TTC549 (cell line): ENCODE data around the gene OTOGL.
"Not testable (repeated sequence)": the region's sequence is repeated elsewhere in the genome, so short reads cannot be mapped to it uniquely, and the experiment has no call there.

Source experiments
- FAIRE-seq: peaks from 2 replicates; lab custom pipeline; 2012; peaks lifted over from hg19 to GRCh38; lab: Jason Lieb, UNC

OTOGL gene

DNA sequence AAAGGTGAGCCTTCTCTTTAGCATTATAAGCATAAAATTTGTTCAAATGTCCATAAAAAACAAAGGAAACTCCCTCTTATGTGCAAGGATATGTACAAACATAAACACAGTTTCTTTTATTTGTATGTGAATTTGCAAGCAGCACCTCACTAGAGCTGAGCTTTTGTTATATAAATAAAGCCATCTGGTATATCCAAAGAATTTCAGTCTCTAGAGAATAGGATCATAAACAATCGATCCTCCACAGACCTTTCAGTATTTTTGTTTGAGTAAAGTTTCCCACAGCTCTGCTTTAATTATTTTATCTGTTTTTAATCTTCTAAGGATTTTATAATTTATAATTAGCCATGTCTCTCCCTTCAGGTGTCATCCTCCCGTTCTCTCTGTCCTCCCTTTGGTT is 89.2 kb downstream of the OTOGL start:
- FAIRE-seq: no peak

DNA sequence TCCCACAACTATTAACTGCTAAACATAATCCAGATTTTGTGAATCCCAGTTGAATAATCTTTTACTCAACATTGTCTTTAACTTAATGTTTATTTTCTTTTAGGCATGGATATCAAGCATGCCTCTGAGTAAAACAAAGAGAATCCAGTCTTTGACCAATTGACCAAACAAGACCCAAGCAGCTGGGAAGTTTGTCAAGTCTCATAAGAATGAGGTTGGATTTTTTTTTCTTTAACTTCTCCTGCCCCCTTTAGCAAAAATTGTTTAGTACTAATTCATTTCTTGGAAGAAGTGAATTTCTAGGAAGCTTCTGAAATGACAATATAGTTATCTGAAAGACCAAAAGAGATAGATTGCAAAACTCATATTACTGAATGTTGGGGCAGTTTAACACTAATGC is 89.9 kb downstream of the OTOGL start:
- no peak for FAIRE-seq

DNA sequence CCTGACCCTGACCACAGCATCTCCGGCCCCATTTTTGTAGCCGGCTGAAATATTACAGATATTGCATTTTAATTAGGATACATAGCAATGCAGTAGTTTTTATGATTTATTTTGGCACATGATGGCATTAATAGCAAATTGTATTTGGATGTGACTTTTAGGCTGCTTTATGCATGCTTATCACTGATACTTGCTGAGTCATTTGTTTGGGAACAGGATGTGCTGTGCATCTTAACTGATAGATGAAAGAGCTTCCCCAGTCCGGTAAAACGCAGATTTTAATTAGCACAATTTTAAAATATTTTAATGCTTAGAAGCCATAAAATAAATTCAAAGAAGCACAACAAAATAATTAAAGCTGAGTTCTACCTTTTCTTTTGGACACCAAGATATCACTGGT is 90.7 kb downstream of the OTOGL start:
- FAIRE-seq: no peak

DNA sequence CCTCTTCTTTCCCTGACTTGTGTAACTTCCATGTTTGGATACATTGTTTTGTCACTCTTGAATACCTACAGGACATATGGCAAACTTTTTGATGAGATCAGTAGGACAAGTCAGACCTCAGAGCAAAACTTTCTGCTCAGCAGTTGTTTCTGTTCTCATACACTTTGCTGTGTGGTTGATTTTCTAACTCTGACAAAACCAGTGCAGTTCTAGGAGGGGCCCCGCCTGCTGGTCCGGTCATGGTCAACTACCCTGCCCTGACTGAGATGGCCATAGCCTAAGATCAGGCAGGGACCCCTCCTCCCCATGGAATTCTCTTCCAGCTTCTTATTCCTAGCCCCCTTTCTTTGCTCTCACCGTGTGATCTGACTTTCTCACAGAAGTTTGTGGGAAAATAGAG is 92.8 kb downstream of the OTOGL start:
- FAIRE-seq: no peak

DNA sequence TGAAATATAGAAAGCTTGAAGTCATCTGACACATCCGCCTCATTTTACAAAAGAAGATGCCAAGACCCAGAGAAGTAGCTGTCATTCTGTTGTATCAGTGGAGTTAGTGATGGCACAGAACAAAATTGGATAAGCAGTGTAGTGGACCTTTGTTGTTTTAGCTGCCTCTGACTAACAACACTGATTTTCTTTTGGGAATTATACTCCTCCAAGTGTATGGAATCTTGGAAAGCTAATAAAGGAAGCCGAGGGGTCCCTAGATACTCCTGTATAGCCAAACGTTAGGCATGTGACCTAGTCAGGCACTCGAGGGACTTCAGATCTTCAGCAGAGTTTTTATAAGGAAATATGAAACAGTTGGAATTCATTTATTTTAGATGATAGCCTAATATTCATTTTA is 94.5 kb downstream of the OTOGL start:
- FAIRE-seq: no peak

DNA sequence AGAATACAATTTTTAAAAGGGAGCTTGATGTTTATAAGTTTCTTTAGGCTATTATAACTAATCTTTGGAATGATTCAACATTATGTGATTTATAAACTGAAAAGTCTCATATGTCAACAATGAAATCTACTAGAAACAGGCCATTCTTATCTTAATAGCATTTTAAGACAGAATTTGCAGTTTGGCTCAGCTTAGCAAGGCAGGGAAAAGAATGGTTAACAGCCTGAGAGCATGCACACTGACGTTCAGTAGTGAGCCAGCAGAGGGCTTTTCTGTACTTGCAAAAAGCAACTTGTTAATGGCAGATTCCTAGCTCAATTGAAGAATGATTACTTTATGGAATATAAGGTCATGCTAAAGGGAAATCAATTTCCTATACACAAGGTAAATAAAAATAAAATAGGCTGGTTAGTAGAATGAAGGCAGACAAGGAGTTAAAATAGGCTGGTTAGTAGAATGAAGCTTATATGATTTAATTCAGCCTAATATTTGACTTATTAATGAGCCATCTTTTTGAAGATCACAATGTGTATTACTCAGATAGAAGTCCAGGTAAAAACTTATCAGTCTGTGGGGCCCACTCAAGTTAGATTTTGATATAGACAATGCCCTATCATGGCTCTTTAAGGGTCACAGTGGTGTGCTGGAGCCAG is 95.9 kb downstream of the OTOGL start:
- FAIRE-seq: no peak

DNA sequence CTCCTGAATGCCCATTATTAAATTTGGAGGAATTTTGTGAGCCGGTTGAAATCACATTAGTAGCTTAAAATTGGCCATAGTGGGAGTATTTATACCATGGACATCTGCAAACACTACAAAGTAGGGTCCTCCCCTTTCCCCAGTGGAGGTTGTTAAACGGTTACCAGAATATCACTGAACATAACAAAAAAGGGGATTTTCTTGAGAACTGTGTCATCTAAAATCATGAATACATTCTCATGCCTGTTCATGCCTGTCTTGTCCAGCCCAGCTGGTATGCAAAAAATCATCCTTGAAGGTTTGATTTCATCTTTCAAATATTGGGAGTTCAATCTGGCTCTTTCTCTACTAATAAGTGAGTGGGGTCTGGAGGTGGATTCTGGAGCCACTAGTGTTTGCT is 96.4 kb downstream of the OTOGL start:
- FAIRE-seq: no peak

DNA sequence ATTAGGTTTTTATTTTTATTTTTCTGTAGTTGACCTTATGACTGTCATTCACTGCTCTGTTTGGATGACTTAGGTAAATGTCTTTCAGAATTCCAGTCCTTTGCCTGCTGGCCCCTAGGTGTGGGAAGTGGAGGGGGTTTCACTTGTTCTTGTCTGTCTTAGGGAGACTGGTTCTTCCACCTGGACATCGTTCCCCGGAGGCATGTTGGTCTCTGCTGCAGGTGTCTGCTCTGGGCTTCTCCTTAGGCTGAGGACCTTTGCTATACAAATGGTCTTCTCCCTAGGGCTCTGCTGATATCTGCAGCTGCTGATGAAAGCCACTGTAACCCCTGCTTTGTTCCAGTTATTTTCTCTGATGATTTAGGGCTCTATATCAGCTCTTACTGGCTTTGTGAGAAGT is 97.1 kb downstream of the OTOGL start:
- no peak for FAIRE-seq

DNA sequence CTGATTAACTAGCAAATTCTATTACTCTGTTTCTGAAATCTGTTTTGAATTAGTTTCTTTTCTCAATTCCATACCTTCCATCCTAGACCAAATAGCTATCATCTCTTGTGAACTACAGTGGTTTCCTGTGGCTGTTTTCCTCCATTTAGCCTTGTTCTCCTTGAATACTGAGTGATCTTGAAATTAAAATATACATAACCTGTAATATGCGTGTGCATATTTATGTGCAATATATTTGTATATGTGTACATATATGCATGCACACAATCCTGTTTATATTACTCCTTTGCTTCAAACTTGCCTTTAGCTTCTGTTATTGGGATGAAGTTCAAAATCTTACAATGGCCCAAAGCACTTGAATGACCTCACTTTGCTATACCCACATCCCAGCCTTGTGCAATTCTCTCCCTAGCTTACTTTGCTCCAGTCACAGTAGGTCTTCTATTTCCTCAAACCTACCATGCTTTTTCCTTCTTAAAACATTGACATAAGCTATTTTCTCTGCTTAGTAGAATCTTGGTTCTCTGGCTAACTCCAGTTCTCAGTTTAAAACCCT is 99.5 kb downstream of the OTOGL start:
- no peak for FAIRE-seq

DNA sequence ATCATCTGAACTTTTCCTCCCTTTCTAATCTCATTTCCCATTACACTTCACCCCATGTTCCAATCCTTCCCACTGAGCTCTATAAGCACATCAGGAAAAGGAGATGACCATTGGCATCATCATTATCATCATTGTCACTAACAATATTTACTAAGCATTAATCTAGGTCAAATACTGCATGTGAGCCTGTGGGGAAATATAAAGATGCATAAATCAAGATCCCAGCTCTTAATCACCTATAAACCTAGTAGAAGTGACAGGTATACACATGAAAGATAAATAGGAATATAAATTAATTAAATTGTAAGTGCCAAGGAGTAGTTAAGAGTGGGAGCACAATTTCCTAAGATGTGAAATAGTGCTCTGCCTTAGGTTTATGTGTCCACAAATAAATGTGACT is 100.6 kb downstream of the OTOGL start:
- FAIRE-seq: no peak

DNA sequence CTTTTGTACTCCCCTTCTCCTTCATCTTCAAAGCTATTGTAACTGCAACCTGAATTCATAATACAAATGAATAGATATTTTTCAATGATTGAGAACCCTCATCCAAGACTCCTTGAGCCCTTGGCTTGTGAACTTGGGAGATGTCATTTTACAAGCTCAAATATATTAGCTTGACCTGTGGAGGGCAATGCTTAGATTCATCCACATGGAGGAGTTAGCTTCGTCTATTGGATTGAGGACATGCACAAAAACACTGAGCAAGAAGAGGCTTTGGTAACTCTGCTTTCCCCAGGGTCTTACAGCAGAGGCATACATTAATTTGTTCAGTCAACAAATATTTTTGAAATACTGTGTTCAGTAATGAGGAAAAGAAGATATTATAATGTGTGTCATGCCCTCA is 101.1 kb downstream of the OTOGL start:
- FAIRE-seq: no peak

DNA sequence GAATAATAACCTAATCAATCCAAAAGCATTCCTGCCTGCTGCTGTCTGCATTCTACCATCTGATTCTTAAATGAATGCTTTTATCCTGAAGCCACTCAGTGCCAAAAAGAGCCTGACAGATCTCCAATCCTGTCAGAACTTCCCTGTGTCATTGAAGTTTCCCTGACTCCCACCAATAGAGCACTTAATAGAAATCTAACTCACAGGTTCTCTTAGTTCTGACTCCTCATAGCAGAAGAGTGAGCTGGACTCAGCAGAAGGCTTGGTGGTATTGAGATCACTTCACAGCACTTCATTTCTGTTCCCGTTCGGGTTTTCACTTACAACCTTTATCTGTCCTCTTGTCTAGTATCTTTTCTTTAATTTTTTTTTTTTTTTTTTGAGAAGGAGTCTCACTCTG is 102.6 kb downstream of the OTOGL start:
- FAIRE-seq: no peak

DNA sequence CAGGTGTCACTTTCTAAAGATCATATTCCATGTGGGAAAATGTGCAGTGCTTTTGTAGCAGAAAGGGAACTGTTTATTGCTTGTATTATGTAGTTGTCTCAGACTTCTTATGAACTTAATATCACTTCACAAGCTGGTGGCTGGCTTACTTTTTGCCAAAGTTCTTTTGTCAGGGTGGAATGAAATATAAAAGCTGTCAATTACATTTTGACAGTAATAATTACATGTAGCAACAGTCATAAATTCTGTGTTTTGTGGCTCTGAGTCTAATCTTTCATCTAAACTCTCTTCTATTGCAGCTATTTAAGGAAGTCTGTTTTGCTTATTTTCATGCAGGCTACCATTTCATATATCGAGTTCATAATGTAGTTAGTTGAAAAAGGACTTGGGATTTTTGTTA is 106.6 kb downstream of the OTOGL start:
- no peak for FAIRE-seq

DNA sequence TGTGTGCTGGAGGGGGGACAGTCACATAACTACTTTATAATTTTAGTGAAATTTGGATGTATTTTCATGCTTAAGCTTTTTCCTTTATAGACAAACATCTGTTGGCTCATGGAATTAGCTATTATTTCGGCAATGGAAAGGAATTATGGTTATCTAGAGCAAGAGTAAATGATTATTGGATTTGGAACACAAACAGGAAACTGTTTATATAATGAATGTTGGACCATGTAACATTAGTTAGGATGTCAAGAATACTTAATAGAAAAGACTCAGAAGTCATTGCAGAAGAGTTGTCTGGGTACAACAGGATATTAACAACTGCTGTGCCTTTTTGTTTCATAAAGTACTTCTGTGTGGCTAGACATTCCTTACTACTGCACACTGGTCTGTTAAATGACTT is 108.7 kb downstream of the OTOGL start:
- no peak for FAIRE-seq

DNA sequence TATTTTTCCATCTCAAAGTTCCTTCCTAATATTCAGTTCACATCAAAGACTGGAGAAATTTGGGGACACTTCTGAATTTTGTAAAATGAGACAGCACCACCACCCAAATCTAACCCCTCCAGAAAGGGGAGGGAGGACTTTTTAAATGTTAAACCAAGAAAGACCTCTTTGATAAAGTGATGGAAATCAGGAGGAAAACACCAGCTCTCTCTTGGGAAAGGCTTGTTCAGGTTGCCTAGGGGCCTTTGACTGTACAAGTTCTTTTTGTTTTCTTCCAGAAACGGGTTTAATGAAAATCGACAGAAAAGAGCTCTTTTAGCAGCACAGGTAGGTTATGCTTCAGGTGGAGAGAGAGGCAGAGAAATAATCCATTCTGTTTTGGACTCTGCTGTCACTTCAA is 112.3 kb downstream of the OTOGL start:
- FAIRE-seq: no peak

DNA sequence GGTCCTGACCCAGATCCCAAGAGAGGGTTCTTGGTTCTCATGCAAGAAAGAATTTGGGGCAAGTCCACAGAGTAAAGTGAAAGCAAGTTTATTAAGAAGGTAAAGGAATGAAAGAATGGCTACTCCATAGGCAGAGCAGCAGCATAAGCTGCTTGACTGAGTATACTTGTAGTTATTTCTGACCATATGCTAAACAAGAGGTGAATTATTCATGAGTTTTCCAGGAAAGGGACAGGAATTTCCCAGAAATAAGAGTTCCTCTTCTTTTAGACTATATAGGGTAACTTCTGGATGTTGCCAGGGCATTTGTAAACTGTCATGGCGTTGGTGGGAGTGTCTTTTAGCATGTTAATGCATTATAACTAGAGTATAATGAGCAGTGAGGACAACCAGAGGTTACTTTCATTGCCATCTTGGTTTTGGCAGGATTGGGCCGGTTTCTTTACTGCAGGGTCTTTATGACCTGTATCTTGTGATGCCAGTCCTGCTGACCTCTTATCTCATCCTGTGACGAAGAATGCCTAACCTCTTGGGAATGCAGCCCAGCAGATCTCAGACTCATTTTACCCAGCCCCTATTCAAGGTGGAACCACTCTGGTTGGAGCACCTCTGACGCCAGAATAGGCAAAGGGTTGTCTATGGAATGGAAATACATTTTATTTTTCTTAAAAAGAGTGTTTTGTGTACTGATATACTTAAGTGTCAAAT is 113.8 kb downstream of the OTOGL start:
- FAIRE-seq: no peak

DNA sequence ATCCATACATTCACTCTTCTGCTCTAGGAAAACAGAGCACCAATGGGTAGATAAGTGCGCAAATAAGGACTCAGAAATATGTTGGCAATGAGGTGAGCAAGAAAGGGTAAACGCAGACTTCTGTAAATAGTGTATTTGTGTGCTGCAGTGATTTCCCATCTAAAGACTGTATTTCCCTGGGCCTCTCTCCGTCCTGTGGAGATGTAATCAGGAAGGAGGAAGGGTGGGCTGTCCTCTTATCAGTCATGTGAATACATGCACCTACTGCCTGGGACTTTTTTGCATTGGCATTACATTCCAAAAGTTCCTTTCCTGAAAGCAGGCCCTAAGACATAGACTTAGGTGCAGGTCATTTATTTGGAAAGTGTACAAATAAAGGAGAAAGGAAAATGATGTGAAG is 114.5 kb downstream of the OTOGL start:
- FAIRE-seq: no peak

DNA sequence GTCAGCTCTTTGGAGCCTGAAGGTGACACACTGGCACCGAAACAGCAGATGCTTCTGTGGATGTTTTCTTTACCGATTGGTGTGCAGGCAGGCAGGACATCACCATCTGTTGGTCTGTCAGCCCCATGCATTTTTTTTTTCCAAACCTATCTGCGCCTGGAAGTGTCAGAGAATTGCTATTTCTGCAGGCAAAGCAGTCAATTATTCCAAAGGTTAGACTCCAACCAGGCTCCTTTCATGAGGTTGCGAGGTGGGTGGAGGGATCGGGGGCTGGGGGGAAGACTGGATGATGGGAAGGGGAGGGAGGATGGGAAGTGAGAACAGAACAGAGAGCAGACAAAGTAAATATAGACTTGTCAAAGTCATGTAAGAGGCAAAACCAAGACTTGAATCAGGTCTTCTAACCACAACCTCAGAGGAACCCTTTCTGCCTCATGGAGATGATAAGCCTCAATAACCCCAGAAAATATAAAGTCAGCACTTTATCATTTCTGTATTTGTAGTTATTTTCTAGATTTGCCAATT is 117.7 kb downstream of the OTOGL start:
- FAIRE-seq: no peak

DNA sequence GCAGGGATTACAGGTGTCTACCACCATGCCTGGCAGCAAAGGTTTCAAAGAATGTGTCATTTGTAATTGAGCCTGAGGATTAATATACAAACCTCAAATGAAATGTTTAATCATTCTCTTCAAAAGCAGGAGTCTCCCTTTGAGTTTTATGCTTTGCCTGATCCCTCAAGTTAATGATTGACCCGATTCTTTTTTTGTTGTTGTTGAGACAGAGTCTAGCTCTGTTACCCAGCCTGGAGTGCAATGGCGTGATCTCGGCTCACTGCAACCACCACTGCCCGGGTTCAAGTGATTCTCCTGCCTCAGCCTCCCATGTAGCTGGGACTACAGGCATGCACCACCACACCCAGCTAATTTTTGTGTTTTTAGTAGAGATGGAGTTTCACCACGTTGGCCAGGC is 119.6 kb downstream of the OTOGL start:
- not testable (repeated sequence) for FAIRE-seq

DNA sequence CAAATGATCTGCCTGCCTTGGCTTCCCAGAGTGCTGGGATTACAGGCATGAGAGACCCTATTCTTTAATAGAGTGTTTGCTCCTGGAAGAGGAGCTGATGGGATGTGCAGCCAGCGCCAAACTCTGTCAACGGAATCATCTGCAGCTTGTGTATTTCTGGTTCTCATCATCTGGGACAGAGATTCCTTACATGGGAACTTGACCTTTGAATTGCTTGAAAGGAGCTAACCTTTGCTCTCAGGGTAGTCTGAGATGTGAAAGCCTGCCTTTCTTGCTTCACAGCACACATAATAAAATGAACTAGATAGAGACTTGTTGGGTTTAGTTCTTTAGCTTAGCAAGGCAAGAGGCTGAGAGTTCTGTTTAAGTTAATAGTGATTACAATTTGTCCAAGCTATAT is 120.0 kb downstream of the OTOGL start:
- no peak for FAIRE-seq

DNA sequence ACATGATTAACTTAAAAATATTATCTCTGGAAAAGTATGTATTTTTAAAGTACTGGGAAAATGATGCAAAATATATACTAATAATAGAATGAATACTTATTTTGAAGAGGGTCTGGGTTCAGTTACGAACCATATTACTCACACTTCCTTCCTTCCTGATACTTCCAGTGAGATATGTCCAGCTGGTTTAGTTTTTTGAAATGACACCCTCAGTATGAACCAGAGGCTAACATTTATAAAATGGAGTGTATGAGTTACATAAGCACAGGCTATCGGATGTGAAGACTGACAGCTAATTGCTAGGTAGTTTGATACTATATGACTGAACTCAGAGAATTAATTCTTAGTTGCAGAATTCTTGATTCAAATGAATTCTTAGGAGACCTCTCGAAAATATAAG is 122.9 kb downstream of the OTOGL start:
- FAIRE-seq: no peak

DNA sequence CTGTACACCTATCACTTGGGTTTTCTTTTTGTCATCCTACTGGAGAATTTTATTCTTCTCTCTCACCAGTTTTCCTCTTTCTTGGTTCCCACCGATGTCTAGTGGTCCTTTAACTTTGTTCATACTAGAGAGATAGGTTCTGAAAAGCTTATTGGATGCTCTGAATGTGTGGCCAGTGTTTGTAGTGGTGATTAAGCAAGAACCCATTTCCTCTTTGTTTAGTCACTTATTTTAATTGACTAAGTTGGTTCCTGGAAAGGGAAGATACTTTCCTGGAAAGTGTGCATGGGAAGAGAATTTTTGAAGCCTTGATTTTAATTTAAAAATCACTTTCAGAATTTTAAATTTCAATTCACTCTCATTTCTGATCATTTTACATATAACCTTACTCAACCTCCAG is 127.2 kb downstream of the OTOGL start:
- FAIRE-seq: no peak

DNA sequence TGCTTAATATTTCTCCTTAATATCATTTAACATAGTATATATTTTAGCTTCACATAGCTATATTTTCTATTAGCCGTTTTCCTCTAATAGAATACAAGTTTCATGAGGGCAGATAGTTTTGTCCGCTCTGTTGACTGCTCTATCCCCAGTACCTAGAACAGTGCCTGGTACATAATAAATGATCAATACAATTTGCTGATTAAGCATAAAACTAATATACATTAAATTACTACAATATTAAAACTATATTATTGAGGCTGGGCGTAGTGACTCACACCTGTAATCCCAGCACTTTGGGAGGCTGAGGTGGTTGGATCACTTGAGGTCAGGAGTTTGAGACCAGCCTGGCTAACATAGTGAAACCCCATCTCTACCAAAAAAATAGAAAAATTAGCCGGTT is 128.6 kb downstream of the OTOGL start:
- FAIRE-seq: not testable (repeated sequence)

DNA sequence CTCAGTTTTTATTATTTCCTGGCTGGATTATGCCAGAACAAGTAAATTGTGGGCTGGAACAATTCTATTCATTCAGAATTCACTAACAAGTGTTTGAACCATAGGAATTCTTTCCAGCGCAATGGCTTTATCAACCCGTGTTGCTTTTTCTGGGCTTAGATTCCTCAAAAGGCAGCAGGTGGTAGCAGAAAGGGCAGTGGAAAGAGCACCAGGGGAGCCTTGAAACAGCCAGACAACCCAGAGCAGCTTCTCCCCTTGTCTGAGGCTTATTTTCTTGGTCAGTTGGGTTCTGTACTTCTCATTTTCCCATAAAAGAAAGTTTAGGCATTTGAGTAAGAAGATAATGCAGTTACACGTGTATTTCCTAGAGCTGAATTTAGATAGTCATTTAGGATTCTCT is 130.7 kb downstream of the OTOGL start:
- no peak for FAIRE-seq
